GM19351 (cell line): ENCODE data around the gene SLC35G2.
A peak's percentile ranks its signal among the peaks of the same experiment; 100 is the strongest.
"Not testable (repeated sequence)": the region's sequence is repeated elsewhere in the genome, so short reads cannot be mapped to it uniquely, and the experiment has no call there.

Experiments used
- ATAC-seq: cut with Tn5 transposase; IDR thresholded peaks from one replicate; pipeline ENCODE4 v1.9.1; 2021; ENCODE audit warnings: mild to moderate bottlenecking, moderate library complexity; ENCODE audit not compliant: unreplicated experiment

The SLC35G2 gene

GRCh38 chr3:136885357-136886213 lies 66.7 kb downstream of the SLC35G2 start:
- no peak for ATAC-seq

GRCh38 chr3:136889947-136890346 lies 71.0 kb downstream of the SLC35G2 start:
- no peak for ATAC-seq

GRCh38 chr3:136891934-136892855 lies 73.3 kb downstream of the SLC35G2 start:
- no peak for ATAC-seq

- no peak for ATAC-seq
Observed at GRCh38 chr3:136893848-136894443, 75.0 kb downstream of the SLC35G2 start.

- peak; percentile 45 for ATAC-seq
Observed at GRCh38 chr3:136897171-136897570, 78.2 kb downstream of the SLC35G2 start.

GRCh38 chr3:136898549-136898948 lies 79.6 kb downstream of the SLC35G2 start:
- ATAC-seq = no peak

- no peak for ATAC-seq
Observed at GRCh38 chr3:136898954-136899353, 80.0 kb downstream of the SLC35G2 start.

- ATAC-seq = no peak
Observed at GRCh38 chr3:136899622-136900158, 80.8 kb downstream of the SLC35G2 start.

- ATAC-seq = not testable (repeated sequence)
Observed at GRCh38 chr3:136900694-136901093, 81.8 kb downstream of the SLC35G2 start.

GRCh38 chr3:136901391-136901790 lies 82.5 kb downstream of the SLC35G2 start:
- ATAC-seq = no peak

GRCh38 chr3:136902530-136902929 lies 83.6 kb downstream of the SLC35G2 start:
- ATAC-seq = not testable (repeated sequence)

GRCh38 chr3:136903899-136904298 lies 85.0 kb downstream of the SLC35G2 start:
- no peak for ATAC-seq

- ATAC-seq = no peak
Observed at GRCh38 chr3:136904746-136905145, 85.8 kb downstream of the SLC35G2 start.
